ENCODE results near the gene NHS. TPM values are rescaled to one million over a fixed set of nuclear protein-coding genes. Genes with fewer than 3 reads are reported as not detected.

NHS gene
- total RNA-seq, 2 donors from 2014 or later = 3.0 to 4.3 TPM

GRCh38 chrX:17432158-17432557 is 57.2 kb downstream of the NHS start:
- Histone ChIP-seq H3K36me3 (no peaks in the 10 kb centered on the region), H3K4me3 (no peak overlapping the region), H3K4me1 (no peaks in the 10 kb centered on the region), H3K9ac (ENCODE audit: low read depth in 2 of 2, low read length in 2 of 2) (no peak overlapping the region), H3K9me3 (no peaks in the 10 kb centered on the region), H3K27ac (no peak overlapping the region), H3K27me3 (no peaks in the 10 kb centered on the region)
- intact Hi-C loops (cut with DNase I) = no loop called here
- no peak for TF ChIP-seq CTCF (IDR thresholded peaks at IDR 0.05)
- DNase-seq = no peak

GRCh38 chrX:17433965-17434364 is 59.0 kb downstream of the NHS start:
- Histone ChIP-seq H3K4me3 (no peak overlapping the region), H3K36me3 (no peaks in the 10 kb centered on the region), H3K4me1 (no peaks in the 10 kb centered on the region), H3K27ac (no peak overlapping the region), H3K27me3 (no peaks in the 10 kb centered on the region), H3K9ac (ENCODE audit: low read depth in 2 of 2, low read length in 2 of 2) (no peak overlapping the region), H3K9me3 (no peaks in the 10 kb centered on the region)
- intact Hi-C loops (cut with DNase I) = no loop called here
- TF ChIP-seq CTCF (IDR thresholded peaks at IDR 0.05) = no peak
- no peak for DNase-seq

GRCh38 chrX:17435476-17435875 is 60.5 kb downstream of the NHS start:
- Histone ChIP-seq H3K9ac (ENCODE audit: low read depth in 2 of 2, low read length in 2 of 2) (no peak overlapping the region), H3K4me3 (no peak overlapping the region), H3K36me3 (no peaks in the 10 kb centered on the region), H3K27ac (no peak overlapping the region), H3K27me3 (no peaks in the 10 kb centered on the region), H3K9me3 (no peaks in the 10 kb centered on the region), H3K4me1 (no peaks in the 10 kb centered on the region)
- DNase-seq = no peak
- TF ChIP-seq CTCF (IDR thresholded peaks at IDR 0.05) = no peak
- intact Hi-C loops (cut with DNase I) = no loop called here

- Histone ChIP-seq H3K27me3 (no peaks in the 10 kb centered on the region), H3K9ac (ENCODE audit: low read depth in 2 of 2, low read length in 2 of 2) (no peak overlapping the region), H3K9me3 (no peaks in the 10 kb centered on the region), H3K36me3 (no peaks in the 10 kb centered on the region), H3K4me1 (no peaks in the 10 kb centered on the region), H3K27ac (no peak overlapping the region), H3K4me3 (no peak overlapping the region)
- DNase-seq = no peak
- intact Hi-C loops (cut with DNase I) = no loop called here
- no peak for TF ChIP-seq CTCF (IDR thresholded peaks at IDR 0.05)
These were observed 63.2 kb downstream of the NHS start for GRCh38 chrX:17438221-17438620.

GRCh38 chrX:17440258-17440657 is 65.3 kb downstream of the NHS start:
- TF ChIP-seq CTCF (IDR thresholded peaks at IDR 0.05) = no peak
- no peak overlapping the region for H3K4me3 ChIP-seq
- intact Hi-C loops (cut with DNase I) = no loop called here
- no peaks in the 10 kb centered on the region for H3K4me1 ChIP-seq
- H3K36me3 ChIP-seq = no peaks in the 10 kb centered on the region
- H3K9me3 ChIP-seq = no peaks in the 10 kb centered on the region
- no peak for DNase-seq
- H3K27ac ChIP-seq = no peak overlapping the region
- H3K27me3 ChIP-seq = no peaks in the 10 kb centered on the region
- no peak overlapping the region for H3K9ac ChIP-seq (ENCODE audit: low read depth in 2 of 2, low read length in 2 of 2)

- H3K27me3 ChIP-seq = no peaks in the 10 kb centered on the region
- no peaks in the 10 kb centered on the region for H3K9me3 ChIP-seq
- intact Hi-C loops (cut with DNase I) = no loop called here
- no peaks in the 10 kb centered on the region for H3K4me1 ChIP-seq
- H3K36me3 ChIP-seq = no peaks in the 10 kb centered on the region
- no peak for TF ChIP-seq CTCF (IDR thresholded peaks at IDR 0.05)
- no peak for DNase-seq
- H3K4me3 ChIP-seq = no peak overlapping the region
- no peak overlapping the region for H3K9ac ChIP-seq (ENCODE audit: low read depth in 2 of 2, low read length in 2 of 2)
- no peak overlapping the region for H3K27ac ChIP-seq
These were observed 65.8 kb downstream of the NHS start for GRCh38 chrX:17440836-17441235.

Data from colonic mucosa (tissue), 4 donors.